Measurements from ENCODE around the gene HMGCS2. TPM values are rescaled to one million over a fixed set of nuclear protein-coding genes. Genes with fewer than 3 reads are reported as not detected.
A peak's percentile ranks its signal among the peaks of the same experiment; 100 is the strongest.

The HMGCS2 gene
- total and polyA plus RNA-seq, 2 experiments from 2014 or later: not detected

DNA sequence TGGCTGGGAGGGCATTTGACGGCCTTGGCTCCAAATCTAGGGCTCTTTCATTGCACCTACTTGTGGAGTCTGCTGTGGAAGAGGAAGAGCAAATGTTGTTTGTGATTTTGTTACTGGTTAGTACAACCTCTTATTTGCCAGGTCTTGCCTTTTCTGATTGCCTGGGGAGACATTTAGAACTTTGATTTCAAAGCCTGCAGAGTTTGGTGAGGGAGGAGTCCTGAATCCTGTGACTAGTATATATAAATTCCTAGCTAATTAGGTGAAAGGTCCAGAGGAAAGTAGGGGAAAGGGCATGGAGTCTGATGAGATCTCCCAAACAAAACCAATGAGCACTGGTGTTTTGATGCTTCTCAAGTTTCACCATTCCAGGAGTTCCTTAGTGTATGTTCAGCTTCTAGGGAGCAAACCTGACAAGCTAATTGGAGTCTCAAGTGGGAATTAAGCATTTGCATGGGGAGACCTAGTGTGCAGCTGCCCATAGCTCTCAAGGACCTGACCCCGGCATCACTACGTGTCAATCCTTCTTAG is 5.1 kb upstream of the HMGCS2 start:
- in situ Hi-C loops (cut with MboI): no loop called here
- peak; percentile 38 for DNase-seq
- Histone ChIP-seq H3K79me2 (ENCODE audit: insufficient read depth) (no peaks in the 10 kb centered on the region), H3K4me3 (no peak overlapping the region), H2AFZ (0 out of 2 replicates have a peak overlapping the region, but pooled peaks have one; percentile 4), H3K9me2 (ENCODE audit: insufficient read depth) (no peaks in the 10 kb centered on the region), H3K27me3 (replicated peaks; ENCODE audit: insufficient read depth) (no peaks in the 10 kb centered on the region), H3K27ac (no peak overlapping the region), H3K4me1 (ENCODE audit: insufficient read depth) (peaks cover 15% of the 10 kb centered on the region), H3K9me3 (ENCODE audit: low read depth) (no peaks in the 10 kb centered on the region), H3K9ac (no peak overlapping the region), H3F3A (ENCODE audit: insufficient read depth) (0 out of 2 replicates have a peak, but pooled peaks cover 7% of the 10 kb centered on the region), H3K4me2 (ENCODE audit: unreplicated experiment) (peak overlapping the region; percentile 11), H4K20me1 (ENCODE audit: insufficient read depth) (no peaks in the 10 kb centered on the region), H3K36me3 (ENCODE audit: low read depth) (no peaks in the 10 kb centered on the region)
- WGBS, 2 experiments (ENCODE audit: low coverage in 1 of 2, low lambda C conversion rate in 2 of 2, missing lambda C conversion rate in 2 of 2): 95 to 97% methylated on average over 3 of the region's 3 CpGs
- TF ChIP-seq EZH2phosphoT487 (IDR thresholded peaks at IDR 0.05; ENCODE audit: insufficient read depth, low read depth): no peak
- no peak for TF ChIP-seq EZH2 (IDR thresholded peaks at IDR 0.05; ENCODE audit: insufficient read depth, poor library complexity, severe bottlenecking)

DNA sequence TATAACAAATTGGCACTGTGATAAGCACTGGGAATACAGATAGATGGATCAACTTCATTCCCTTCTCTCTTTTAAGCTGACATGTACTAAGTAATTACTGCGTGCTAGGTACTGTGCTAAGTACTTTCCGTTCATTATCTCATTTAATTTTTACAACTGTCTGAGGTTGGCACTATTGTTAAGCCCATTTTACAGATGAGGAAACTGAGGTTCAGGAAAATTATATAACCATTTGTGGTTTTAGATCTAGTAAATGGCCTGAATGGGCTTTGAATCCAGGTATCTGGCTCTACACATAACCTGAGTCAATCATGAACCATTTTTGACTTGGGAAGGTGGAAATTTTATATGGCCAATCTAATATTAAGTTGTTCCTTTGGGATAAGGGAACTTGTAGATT is 3.6 kb upstream of the HMGCS2 start:
- no peak for TF ChIP-seq EZH2 (IDR thresholded peaks at IDR 0.05; ENCODE audit: insufficient read depth, poor library complexity, severe bottlenecking)
- no peak for TF ChIP-seq EZH2phosphoT487 (IDR thresholded peaks at IDR 0.05; ENCODE audit: insufficient read depth, low read depth)
- Histone ChIP-seq H3K4me3 (no peak overlapping the region), H4K20me1 (ENCODE audit: insufficient read depth) (no peaks in the 10 kb centered on the region), H3K79me2 (ENCODE audit: insufficient read depth) (no peaks in the 10 kb centered on the region), H2AFZ (no peak overlapping the region), H3F3A (ENCODE audit: insufficient read depth) (0 out of 2 replicates have a peak, but pooled peaks cover 7% of the 10 kb centered on the region), H3K36me3 (ENCODE audit: low read depth) (no peaks in the 10 kb centered on the region), H3K9me3 (ENCODE audit: low read depth) (no peaks in the 10 kb centered on the region), H3K27ac (no peak overlapping the region), H3K4me1 (ENCODE audit: insufficient read depth) (peaks cover 15% of the 10 kb centered on the region), H3K9me2 (ENCODE audit: insufficient read depth) (no peaks in the 10 kb centered on the region), H3K9ac (no peak overlapping the region), H3K4me2 (ENCODE audit: unreplicated experiment) (no peak overlapping the region), H3K27me3 (replicated peaks; ENCODE audit: insufficient read depth) (no peaks in the 10 kb centered on the region)
- no peak for DNase-seq
- in situ Hi-C loops (cut with MboI): no loop called here
- 93% methylated on average over 2 of the region's 2 CpGs for WGBS, 2 experiments (ENCODE audit: low coverage in 1 of 2, low lambda C conversion rate in 2 of 2, missing lambda C conversion rate in 2 of 2)

DNA sequence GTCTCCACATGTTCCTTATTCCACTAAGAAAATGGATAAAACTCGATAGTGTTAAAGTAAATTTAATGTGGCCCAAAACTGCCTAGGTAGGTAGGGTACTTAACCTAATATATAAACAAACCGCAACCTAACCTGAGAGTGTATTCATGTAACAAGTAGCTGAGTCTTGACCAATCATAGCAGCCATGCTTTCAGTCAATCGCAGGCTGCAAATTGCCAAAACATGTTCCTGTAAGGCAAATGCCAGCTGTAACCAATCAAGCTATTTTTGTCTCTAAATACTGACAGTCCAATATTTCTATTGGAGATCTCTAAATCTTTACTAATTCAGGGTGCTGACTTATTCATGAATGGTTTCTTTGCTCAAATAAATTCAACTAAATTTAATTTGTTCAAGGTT is 3.1 kb upstream of the HMGCS2 start:
- no peak for DNase-seq
- Histone ChIP-seq H3K79me2 (ENCODE audit: insufficient read depth) (no peaks in the 10 kb centered on the region), H3K4me3 (no peak overlapping the region), H4K20me1 (ENCODE audit: insufficient read depth) (no peaks in the 10 kb centered on the region), H3K4me2 (ENCODE audit: unreplicated experiment) (no peak overlapping the region), H3K27ac (no peak overlapping the region), H3K4me1 (ENCODE audit: insufficient read depth) (peaks cover 15% of the 10 kb centered on the region), H2AFZ (no peak overlapping the region), H3K27me3 (replicated peaks; ENCODE audit: insufficient read depth) (no peaks in the 10 kb centered on the region), H3K9ac (no peak overlapping the region), H3K36me3 (ENCODE audit: low read depth) (no peaks in the 10 kb centered on the region), H3F3A (ENCODE audit: insufficient read depth) (0 out of 2 replicates have a peak, but pooled peaks cover 7% of the 10 kb centered on the region), H3K9me3 (ENCODE audit: low read depth) (no peaks in the 10 kb centered on the region), H3K9me2 (ENCODE audit: insufficient read depth) (no peaks in the 10 kb centered on the region)
- no peak for TF ChIP-seq EZH2phosphoT487 (IDR thresholded peaks at IDR 0.05; ENCODE audit: insufficient read depth, low read depth)
- TF ChIP-seq EZH2 (IDR thresholded peaks at IDR 0.05; ENCODE audit: insufficient read depth, poor library complexity, severe bottlenecking): no peak
- in situ Hi-C loops (cut with MboI): no loop called here
- 49 to 55% methylated on average over 3 of the region's 3 CpGs for WGBS, 2 experiments (ENCODE audit: low coverage in 1 of 2, low lambda C conversion rate in 2 of 2, missing lambda C conversion rate in 2 of 2)

DNA sequence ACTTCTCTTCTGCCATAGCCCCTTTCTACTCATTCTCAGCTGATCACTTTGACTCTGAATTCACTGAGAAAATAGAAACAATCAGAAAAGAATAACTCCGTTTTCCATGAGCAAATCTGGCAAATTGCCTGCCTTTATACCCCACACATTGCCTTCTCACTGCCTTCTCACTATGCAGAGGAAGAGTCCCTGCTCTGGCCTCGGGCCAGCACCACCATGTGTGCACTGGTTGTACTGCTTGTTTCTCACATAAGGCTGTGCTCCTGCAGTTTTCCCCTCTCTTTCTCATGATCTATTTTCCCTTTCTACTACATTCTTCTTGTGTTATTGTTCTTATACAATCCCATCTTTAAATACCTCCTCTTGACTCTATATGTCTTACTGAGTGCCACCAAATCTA is 2.3 kb upstream of the HMGCS2 start:
- Histone ChIP-seq H3K9me3 (ENCODE audit: low read depth) (no peaks in the 10 kb centered on the region), H3K27ac (no peak overlapping the region), H3F3A (ENCODE audit: insufficient read depth) (0 out of 2 replicates have a peak, but pooled peaks cover 7% of the 10 kb centered on the region), H3K9ac (no peak overlapping the region), H3K4me2 (ENCODE audit: unreplicated experiment) (no peak overlapping the region), H3K4me3 (no peak overlapping the region), H4K20me1 (ENCODE audit: insufficient read depth) (no peaks in the 10 kb centered on the region), H3K36me3 (ENCODE audit: low read depth) (no peaks in the 10 kb centered on the region), H3K4me1 (ENCODE audit: insufficient read depth) (peaks cover 15% of the 10 kb centered on the region), H3K79me2 (ENCODE audit: insufficient read depth) (no peaks in the 10 kb centered on the region), H3K27me3 (replicated peaks; ENCODE audit: insufficient read depth) (no peaks in the 10 kb centered on the region), H3K9me2 (ENCODE audit: insufficient read depth) (no peaks in the 10 kb centered on the region), H2AFZ (no peak overlapping the region)
- peak; percentile 13 for DNase-seq
- TF ChIP-seq EZH2phosphoT487 (IDR thresholded peaks at IDR 0.05; ENCODE audit: insufficient read depth, low read depth): no peak
- no peak for TF ChIP-seq EZH2 (IDR thresholded peaks at IDR 0.05; ENCODE audit: insufficient read depth, poor library complexity, severe bottlenecking)
- in situ Hi-C loops (cut with MboI): no loop called here
- WGBS, 2 experiments (ENCODE audit: low coverage in 1 of 2, low lambda C conversion rate in 2 of 2, missing lambda C conversion rate in 2 of 2): 11 to 14% methylated on average over 2 of the region's 2 CpGs
